SHP77 (cell line): Measurements from ENCODE around the gene SLC5A1.

Experiments used
- DNase-seq, 2 experiments: peaks; one replicate each; lab custom pipeline; 2025; lab: John Stamatoyannopoulos, UW

Gene SLC5A1

DNA sequence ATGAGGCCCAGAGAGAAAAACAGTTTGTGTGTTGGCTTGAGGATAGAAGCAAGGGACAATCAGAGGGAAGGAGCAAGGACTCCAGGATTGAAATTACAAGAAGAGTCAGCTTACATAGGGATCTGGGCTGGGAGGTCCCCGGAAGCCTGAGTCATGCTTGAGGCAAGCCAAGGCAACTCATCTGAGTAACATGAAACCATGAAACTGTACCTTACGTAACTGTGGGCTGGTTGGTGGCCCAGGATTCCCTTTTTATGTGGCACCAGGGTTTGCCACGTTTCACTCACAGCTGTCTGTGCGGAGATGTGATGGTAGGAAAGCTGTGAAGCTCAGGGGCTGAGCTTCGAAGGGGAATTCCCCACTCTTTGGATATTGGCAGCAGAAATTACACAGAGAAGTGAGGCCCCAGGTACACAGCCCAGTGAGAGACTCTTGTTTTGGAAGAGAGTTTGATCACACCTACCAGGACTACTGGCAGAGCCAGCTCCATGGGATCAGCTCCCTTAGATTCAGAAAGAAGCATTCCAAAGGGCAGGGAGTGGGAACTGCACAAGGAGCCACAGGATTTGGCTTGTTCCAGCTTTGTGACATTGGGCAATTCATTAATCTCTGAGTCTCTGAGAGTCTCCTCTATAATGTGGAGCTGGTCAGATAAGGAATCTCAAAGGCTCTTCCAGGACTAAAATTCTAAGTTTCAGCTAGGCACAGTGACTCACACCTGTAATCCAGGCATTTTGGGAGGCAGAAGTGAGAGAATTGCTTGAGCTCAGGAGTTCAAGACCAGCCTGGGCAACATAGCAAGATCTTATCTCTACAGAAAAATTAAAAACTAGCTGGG is 7.8 kb downstream of the SLC5A1 start:
- DNase-seq = no peak

DNA sequence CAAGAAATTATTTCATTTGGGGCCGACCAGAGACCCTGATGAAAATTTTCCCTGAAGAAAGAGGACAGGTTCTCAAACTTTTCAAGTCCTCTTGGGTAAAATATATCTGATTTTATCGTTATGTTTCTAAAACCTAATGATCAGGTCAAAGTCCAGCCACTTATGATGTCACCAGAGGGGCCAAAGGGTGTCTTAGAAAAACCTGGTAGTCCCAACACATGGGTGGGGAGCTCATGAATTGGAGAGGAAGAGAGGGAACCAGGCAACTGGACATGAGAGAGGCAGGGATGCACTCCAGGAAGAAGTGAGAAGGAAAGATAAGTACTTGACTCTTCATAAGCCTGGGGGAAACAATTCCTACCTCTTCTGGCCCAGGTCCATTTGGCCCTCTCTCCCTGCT is 9.2 kb downstream of the SLC5A1 start:
- DNase-seq = no peak

DNA sequence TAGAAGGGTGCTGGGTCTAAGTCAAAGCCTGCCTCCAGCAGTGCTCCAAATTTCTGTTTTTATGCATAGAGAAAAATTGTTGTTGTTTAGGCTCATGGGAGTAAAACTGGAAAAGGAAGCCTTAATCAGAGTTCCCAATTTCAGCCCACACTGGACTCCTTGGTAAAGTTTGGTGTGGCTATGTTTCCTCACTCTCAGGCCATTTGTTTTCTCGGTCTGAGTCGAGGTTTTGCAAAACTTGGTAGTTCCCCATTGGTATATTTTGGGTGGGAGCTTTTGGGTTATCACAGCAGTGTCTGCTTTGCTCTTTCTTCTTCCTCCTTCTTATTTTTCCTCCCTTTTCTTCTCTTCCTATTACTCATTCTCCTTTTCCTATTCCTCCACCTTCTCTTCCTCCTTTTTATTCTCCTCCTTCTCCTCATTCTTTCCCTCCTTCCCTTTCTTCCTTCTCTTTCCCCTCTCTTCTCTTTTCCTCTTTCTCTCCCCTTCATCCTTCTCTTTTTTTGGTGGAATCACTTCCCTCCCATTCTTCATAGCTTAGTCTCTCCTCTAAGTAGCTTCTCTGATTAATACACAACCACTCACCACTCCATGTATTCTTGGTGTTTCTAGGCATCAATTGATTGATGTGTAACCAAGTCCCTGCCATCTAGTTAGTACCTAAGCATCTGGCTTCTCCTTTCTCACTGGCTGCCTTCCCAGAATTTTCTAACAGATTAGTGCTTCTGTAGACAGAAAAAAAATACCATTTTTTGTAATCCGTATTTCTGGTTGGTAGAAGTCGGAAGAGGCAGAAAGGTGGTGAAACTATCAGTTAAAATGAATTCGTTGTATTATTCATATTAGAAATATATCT is 10.1 kb downstream of the SLC5A1 start:
- no peak for DNase-seq

DNA sequence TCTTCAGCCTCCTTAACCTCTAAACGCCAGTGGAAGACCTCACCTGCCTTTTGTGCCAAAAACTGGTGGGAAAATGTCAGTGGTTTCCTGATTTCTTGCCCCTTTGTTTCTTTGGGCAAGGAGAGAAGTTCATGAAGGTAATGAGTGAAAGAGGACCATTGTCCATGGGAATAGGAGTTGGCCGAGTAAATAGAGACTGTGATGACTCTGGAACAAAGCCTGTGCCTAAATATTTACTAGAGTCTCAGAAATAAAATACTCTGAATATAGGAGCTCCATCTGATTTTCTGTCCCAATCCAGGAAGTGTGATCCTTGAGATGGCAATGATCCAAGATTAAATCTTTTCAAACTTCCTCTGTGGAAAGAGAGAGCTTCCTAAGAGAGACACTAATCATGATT is 12.0 kb downstream of the SLC5A1 start:
- DNase-seq = no peak

DNA sequence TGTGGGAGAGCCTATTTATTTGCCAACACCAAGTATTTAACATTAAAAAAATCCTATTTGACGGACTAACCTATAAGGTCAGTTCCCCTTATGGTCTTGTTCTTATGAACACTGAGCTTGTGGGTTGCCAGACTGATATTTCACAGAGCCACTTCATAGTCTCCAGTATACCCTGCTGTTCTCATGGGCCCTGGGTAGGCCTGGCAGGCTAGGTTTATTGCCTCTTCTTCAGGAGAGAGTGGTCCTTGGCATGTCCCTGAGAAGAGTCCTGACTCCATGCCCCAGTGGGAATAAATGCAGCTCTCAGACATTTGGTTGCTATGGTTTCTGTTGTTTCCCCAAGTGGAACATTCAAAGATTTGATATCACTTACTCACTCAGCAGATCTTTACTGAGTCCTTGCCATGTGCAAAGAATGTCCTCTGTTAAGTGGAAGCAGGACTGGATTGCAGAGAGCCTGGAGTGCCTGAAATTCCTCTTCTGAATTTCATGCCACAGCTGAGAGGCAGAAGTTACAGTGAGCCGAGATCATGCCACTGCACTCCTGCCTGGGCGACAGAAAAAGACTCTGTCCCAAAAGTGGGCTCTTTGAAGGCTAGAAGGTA is 15.7 kb downstream of the SLC5A1 start:
- no peak for DNase-seq

DNA sequence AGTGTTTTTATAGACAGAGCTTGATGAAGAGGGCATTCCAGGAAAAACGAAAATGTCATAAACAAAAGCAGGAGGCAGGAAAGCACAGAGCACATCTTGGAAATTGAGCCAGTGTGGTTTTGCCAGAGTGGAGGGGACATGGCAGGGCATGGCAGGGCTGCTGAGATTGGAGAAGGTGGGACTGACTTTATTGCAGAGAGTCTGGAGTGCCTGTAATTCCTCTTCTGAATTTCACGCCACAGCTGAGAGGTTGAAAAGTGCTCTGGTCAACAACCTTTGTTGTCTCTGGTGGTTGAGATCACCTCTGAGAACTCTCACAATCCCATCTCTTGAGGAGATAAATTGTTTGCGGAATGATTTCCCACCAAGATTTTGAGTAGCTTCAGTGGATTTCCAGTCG is 16.4 kb downstream of the SLC5A1 start:
- no peak for DNase-seq

DNA sequence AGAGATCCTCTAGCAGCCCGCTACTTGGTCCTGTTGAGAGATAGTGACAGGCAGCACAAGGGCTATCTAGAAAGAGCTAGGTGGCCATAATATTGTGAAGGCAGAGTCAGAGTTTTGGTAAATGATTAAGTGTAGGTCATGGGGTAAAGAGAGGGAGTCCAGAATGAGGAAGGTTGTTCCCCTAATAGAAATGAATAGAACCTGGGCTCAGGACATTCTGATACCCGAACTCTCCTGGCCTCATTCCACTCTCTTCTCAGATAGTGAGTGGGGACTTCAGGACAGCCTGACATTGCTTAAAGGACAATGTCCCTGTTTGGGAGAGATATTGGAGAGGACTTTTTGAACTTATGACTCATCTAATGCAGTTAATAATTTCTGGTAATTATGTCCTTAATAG is 20.6 kb downstream of the SLC5A1 start:
- DNase-seq = no peak

DNA sequence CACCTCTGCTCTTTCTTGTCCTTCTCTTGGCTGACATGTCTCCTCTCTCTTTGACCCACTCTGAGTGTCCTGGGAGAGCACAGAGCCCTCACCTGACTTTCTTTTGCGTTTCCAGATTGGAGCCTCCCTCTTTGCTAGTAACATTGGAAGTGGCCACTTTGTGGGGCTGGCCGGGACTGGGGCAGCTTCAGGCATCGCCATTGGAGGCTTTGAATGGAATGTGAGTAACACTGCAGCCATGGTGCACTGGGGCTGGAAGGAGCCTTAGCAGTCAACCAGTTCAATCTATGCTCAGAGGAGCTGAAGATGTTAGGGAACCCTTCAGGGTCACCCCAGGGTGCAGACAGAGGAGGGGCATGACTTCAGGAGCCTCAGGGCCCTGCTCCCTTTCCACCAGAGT is 23.8 kb downstream of the SLC5A1 start:
- no peak for DNase-seq

DNA sequence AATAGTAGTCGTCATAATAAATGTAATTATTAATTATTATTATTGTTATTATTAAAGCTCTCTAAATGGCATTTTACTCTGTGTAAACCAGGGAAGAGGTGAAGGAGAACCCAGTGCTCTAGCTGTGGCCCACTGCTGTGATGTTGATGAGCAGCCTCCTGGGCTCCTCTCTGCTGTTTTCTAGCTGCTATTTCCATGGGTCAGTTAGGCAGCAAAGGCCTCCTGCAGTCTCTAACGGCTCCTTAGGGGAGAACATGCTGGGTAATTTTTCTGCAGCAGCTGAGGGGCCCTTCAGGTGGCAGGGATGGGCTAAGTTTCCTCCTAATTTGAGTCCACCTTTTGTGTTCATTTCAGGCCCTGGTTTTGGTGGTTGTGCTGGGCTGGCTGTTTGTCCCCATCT is 24.6 kb downstream of the SLC5A1 start:
- no peak for DNase-seq

DNA sequence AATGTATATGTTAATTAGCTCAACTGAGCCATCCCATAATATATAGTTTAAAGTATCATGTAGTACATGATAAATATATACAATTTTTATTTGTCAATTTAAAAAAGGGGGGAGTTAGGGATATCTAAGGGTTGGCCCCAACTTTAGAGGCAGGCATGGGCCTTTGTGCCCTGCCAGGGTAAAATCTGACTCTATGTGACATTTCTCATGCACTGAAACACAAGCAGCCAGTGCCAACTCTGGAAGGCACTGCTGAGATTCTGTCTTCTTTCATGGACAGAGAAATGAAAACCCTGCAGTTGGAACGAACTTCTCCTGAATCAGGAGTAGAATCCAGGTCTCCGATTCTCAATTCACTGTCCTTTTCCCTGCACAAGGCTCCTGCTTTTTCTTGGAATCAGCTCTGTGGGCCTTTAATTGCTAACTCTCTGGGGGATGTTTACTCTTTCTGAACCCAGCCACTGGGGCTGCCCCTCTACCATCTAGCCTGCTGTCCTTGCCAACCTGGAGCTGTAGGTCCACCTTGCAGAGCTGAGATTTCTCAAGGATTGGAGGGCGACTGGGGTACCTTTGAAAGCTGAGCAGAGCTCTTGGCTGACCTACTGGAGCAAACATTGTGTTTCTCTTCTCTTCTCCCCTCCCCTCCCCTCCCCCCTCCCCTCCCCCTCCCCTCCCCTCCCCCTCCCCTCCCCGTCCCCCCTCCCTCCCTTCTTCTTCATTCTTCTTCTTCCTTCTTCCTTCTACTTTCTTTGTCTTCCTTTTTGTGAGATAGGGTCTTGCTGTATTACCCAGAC is 26.7 kb downstream of the SLC5A1 start:
- no peak for DNase-seq

DNA sequence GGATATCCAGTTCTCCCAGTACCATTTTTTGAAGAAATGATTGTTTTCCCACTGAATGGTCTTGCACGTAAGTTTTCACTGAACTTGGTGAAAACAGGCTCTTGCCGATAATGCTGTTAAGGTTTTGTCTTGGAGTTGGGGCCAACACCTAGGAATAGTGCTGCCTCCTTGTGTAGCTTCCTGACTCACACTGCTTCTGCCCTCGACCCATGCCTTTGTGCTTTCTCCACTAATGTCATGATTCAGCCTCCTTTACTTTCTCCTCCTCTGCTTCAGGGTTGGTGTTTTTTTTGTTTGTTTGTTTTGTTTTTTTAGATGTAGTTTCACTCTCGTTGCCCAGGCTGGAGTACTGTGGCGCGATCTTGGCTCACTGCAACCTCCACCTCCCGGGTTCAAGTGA is 30.2 kb downstream of the SLC5A1 start:
- DNase-seq = no peak

DNA sequence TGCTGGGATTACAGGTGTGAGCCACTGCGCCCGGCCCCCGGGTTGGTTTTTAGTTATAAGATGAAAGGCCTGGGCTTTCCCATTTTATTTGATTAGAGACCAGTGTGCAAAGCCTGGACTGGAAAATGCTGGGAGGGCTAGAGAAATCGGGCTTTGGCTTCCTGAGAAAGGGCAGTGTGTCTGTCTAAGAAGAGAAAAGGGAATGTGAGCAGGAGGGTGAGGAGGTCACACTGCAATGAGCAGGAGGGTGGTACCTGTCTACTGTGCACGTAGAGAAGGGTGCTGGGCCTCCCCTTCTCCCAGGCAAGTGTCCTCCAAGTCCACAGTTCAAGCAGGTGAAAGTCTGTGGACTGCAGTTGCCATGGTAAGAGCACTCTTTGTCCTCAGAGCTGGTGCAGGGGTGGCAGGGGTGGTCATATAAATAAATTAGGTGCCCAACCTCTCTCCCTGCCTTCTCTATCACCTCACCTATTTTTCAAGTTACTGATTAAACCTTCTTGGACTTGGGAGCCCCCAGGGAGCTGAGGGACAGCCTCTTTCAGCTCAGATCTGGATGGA is 30.8 kb downstream of the SLC5A1 start:
- DNase-seq = no peak

DNA sequence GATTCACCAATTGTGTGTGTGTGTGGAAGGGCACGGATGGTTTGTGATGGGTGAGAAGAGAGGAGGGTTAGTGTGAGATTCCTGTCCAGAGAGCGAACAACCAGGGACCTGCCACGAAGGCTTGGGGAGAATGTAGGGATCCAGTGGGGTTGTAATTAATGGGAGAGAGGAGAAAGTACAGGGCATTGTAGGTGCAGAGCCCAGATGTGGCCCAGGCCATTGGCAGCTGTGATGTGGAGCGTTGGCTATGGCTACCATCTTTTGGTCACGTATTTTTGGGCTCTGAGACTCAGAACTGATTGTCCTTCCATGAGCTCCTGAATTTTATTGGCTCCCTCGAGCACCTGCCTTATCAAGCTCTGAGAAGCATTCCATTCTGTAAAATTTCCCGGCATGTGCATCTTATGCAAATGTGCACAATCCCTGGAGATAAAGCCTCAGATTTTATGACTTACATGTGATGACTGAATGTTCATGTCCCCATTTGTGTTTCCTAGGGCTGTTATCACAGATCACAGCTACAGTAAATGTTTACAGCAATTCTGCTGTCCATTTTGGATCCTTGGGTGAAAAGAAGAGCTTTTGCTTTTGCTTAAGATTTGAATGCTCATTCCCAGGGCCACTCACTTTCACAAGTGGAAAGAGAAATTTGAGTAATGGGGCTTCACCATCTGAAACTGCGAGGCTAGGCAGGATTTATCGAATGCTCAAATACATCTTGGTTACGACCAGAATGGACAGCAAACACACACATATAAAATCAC is 33.1 kb downstream of the SLC5A1 start:
- DNase-seq = no peak

DNA sequence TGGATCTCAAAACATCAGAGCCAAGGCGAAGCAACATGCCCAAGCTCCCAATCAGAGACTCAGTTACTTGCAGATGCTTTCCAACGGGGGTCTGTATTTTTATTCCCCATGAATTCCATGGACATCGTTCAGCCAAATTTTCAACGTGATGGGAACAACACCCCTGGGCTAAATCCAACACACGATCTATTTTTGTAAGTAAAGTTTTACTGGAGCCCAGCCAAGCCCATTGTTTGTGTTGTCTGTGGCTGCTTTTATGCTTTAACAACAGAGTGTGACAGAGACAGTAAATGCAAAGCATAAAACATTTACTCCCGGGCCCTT is 33.7 kb downstream of the SLC5A1 start:
- no peak for DNase-seq

DNA sequence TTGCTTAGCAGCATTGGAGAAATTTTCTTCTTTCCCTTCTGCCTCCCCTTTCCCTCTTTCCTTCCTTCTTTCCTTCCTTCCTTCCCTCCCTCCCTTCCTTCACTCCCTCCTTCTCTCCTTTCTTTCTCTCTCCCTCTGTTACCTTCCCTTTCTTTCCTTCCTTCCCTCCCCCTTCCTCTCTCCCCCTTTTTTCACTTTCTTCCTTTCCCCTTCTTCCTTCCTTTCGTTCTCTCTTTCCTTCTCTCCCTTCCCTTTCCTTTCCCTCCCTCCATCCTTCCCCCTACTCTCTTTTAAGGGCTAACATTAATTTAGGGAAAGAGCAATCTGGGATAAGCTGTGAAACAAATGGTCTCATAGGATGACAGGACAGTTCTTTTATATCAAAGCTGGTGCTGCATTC is 34.1 kb downstream of the SLC5A1 start:
- DNase-seq = no peak

DNA sequence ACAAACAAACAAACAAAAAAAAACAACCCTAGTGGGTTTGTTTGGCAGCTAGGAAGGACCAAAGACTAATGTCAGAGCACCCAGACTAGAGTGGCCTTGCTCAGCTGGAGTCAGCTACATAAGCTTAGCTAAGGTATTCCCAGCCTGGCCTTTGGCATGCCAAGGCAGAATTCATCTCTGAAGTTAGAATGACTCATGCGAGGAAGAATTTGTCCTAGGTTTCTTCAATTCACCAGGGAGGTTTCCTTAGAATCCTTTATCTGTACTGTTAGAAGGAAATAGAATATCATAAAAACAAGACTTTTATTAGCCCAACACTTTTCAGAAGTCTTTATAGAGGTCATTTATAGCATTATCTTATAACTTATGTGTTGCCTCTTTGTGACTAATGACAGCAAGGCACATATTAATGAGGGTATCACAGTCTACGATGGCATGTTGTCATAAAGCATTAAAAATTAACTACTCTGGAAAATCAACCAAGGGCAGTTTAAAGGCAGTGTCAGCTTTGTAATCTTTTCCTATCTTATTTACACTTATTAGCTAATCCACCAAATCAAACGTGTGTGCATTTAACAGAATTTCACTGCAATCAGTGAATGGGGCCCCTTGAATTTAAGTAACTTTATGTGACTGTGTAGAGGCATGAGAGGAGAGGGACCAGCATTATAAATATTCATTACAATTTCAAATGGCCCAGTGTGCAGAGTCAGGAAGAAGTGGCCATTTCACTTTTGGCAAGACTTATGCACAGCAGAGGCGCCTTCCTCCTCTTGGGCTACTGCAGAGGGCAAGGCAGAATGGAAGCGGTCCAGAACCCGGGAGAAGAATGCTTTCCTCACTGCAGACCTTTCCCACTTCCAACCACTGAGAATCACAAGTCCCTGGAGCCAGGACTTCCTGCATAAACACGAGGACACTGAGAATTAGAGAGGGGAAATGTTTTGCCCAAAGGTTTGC is 36.3 kb downstream of the SLC5A1 start:
- no peak for DNase-seq

DNA sequence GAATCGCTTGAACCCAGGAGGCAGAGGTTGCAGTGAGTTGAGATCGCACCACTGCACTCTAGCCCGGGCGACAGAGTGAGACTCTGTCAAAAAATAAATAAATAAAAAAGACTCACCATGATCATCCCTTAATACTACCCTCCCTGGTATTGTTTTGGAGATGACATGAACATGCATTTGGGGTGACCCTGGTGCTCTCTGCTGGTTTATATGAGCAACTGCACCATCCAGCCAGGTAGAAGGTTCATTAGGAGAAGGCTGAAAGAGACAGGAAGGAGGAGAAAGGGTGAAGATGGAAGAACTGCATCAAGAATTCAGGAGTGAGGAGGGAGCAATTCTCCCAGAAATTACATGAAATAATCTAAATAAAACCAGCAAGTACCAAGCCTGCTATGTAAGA is 37.8 kb downstream of the SLC5A1 start:
- DNase-seq = peak; percentile 31 to 39

DNA sequence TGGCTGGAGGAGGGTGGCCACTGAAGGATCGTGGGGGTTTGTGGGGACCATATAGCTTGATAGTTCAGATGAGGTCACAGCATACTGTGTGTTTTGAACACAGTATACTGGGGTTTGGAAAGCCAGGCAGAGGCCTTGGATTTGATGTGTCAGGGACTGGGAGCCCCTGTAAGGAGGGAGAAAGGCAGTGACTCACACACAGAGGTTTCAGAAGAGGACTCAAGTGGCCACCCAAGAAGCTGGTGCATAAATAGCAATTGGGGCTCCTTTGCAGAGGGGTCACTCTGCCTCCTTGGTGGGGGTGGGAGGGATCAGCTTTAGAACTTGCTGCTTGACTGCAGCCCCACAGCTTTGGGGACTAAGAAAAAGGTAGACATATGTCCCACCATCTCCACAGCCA is 39.3 kb downstream of the SLC5A1 start:
- DNase-seq = no peak

DNA sequence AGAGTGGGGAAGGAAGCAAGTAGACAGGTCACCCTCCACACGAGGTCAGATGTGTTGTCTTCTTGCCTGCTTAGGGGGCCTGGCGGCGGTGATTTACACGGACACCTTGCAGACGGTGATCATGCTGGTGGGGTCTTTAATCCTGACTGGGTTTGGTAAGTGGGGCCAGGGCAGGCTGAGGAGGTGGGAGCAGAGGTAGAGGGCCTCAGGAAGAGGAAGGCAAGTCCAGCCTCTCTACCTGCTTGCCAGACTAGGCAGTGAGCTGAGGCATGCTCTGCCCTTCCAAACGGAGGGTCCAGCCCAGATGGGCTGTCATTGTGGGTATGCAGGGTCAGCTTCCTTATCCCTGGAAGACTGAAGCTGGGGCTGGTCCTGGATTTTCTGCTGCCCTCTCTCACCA is 39.9 kb downstream of the SLC5A1 start:
- no peak for DNase-seq

DNA sequence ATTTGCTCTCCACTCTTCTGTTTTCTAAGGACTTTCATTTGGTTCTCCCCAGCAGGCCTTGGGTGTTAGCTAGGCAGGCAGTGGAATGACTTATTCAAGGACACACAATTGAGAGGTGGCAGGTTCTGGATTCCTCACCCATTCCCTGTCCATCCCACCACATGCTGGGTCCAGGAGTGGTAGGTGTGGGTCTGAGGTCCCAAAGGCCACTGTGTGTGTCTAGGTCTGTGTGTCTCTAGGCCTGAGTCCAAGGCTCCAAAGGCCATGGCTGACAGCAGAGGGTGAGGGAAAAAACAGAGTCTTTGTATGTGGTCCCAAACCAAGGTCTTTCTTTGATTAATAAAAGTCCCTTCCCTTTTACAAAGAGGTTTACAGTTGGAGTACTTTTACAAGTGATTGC is 40.8 kb downstream of the SLC5A1 start:
- no peak for DNase-seq
